ENCODE data around the gene CKM. TPM values are rescaled to one million over a fixed set of nuclear protein-coding genes. Genes with fewer than 3 reads are reported as not detected.

The CKM gene
- total and polyA plus RNA-seq, 2 experiments from 2014 or later, result 1.0 to 1.3 TPM

GRCh38 chr19:45364696-45365095, 42.0 kb upstream of the CKM start:
- TF ChIP-seq CTCF (IDR thresholded peaks at IDR 0.05; ENCODE audit: poor library complexity) (no peak), EZH2 (IDR thresholded peaks at IDR 0.05; ENCODE audit: borderline replicate concordance) (no peak), EZH2phosphoT487 (IDR thresholded peaks at IDR 0.05; ENCODE audit: low read depth, severe bottlenecking, unreplicated experiment) (no peak)
- Histone ChIP-seq H3K9me2 (replicated peaks; ENCODE audit: insufficient read depth) (no peaks in the 10 kb centered on the region), H3K4me3 (no peak overlapping the region), H3K4me2 (no peak overlapping the region), H3K9me3 (ENCODE audit: low read depth) (no peaks in the 10 kb centered on the region), H2AFZ (no peak overlapping the region), H3K36me3 (replicated peaks; ENCODE audit: insufficient read depth, low read depth) (no peaks in the 10 kb centered on the region), H3K27me3 (no peaks in the 10 kb centered on the region), H4K20me1 (ENCODE audit: insufficient read depth, poor library complexity, severe bottlenecking) (no peaks in the 10 kb centered on the region), H3K79me2 (peaks cover 9% of the 10 kb centered on the region), H3K4me1 (ENCODE audit: insufficient read depth) (no peaks in the 10 kb centered on the region), H3K27ac (no peak overlapping the region)
- no peak for DNase-seq (ENCODE audit: low spot score)
- WGBS (ENCODE audit: low lambda C conversion rate, missing lambda C conversion rate), result 95% methylated on average over 12 of the region's 12 CpGs

GRCh38 chr19:45363861-45364459, 41.3 kb upstream of the CKM start:
- no peak for DNase-seq (ENCODE audit: low spot score)
- H3K4me1 ChIP-seq (ENCODE audit: insufficient read depth), result no peaks in the 10 kb centered on the region
- H3K9me2 ChIP-seq (replicated peaks; ENCODE audit: insufficient read depth), result no peaks in the 10 kb centered on the region
- peaks cover 4% of the 10 kb centered on the region for H3K79me2 ChIP-seq
- H3K27me3 ChIP-seq, result no peaks in the 10 kb centered on the region
- H3K4me2 ChIP-seq, result no peak overlapping the region
- H4K20me1 ChIP-seq (ENCODE audit: insufficient read depth, poor library complexity, severe bottlenecking), result no peaks in the 10 kb centered on the region
- H3K4me3 ChIP-seq, result no peak overlapping the region
- H3K36me3 ChIP-seq (replicated peaks; ENCODE audit: insufficient read depth, low read depth), result no peaks in the 10 kb centered on the region
- H3K27ac ChIP-seq, result no peak overlapping the region
- no peaks in the 10 kb centered on the region for H3K9me3 ChIP-seq (ENCODE audit: low read depth)
- H2AFZ ChIP-seq, result no peak overlapping the region
- 98% methylated on average over 30 of the region's 44 CpGs for WGBS (ENCODE audit: low lambda C conversion rate, missing lambda C conversion rate)
- TF ChIP-seq CTCF (IDR thresholded peaks at IDR 0.05; ENCODE audit: poor library complexity) (no peak), EZH2phosphoT487 (IDR thresholded peaks at IDR 0.05; ENCODE audit: low read depth, severe bottlenecking, unreplicated experiment) (no peak), EZH2 (IDR thresholded peaks at IDR 0.05; ENCODE audit: borderline replicate concordance) (no peak)

- Histone ChIP-seq H3K4me3 (no peak overlapping the region), H3K36me3 (replicated peaks; ENCODE audit: insufficient read depth, low read depth) (no peaks in the 10 kb centered on the region), H3K4me1 (ENCODE audit: insufficient read depth) (no peaks in the 10 kb centered on the region), H3K9me3 (ENCODE audit: low read depth) (no peaks in the 10 kb centered on the region), H2AFZ (no peak overlapping the region), H3K27ac (no peak overlapping the region), H3K9me2 (replicated peaks; ENCODE audit: insufficient read depth) (no peaks in the 10 kb centered on the region), H3K4me2 (no peak overlapping the region), H3K27me3 (no peaks in the 10 kb centered on the region), H4K20me1 (ENCODE audit: insufficient read depth, poor library complexity, severe bottlenecking) (no peaks in the 10 kb centered on the region), H3K79me2 (no peaks in the 10 kb centered on the region)
- 92% methylated on average over 16 of the region's 16 CpGs for WGBS (ENCODE audit: low lambda C conversion rate, missing lambda C conversion rate)
- no peak for DNase-seq (ENCODE audit: low spot score)
- TF ChIP-seq EZH2 (IDR thresholded peaks at IDR 0.05; ENCODE audit: borderline replicate concordance) (no peak), EZH2phosphoT487 (IDR thresholded peaks at IDR 0.05; ENCODE audit: low read depth, severe bottlenecking, unreplicated experiment) (no peak), CTCF (IDR thresholded peaks at IDR 0.05; ENCODE audit: poor library complexity) (no peak)
Measured at GRCh38 chr19:45362291-45362690, 39.6 kb upstream of the CKM start.

All from hepatocyte (in vitro differentiated cells).